ENCODE results near the gene SYCP2. TPM values are rescaled to one million over a fixed set of nuclear protein-coding genes. Genes with fewer than 3 reads are reported as not detected.
A peak's percentile ranks its signal among the peaks of the same experiment; 100 is the strongest.

Gene SYCP2
- total RNA-seq, 1 experiment from 2014 or later = 0.29 TPM

DNA sequence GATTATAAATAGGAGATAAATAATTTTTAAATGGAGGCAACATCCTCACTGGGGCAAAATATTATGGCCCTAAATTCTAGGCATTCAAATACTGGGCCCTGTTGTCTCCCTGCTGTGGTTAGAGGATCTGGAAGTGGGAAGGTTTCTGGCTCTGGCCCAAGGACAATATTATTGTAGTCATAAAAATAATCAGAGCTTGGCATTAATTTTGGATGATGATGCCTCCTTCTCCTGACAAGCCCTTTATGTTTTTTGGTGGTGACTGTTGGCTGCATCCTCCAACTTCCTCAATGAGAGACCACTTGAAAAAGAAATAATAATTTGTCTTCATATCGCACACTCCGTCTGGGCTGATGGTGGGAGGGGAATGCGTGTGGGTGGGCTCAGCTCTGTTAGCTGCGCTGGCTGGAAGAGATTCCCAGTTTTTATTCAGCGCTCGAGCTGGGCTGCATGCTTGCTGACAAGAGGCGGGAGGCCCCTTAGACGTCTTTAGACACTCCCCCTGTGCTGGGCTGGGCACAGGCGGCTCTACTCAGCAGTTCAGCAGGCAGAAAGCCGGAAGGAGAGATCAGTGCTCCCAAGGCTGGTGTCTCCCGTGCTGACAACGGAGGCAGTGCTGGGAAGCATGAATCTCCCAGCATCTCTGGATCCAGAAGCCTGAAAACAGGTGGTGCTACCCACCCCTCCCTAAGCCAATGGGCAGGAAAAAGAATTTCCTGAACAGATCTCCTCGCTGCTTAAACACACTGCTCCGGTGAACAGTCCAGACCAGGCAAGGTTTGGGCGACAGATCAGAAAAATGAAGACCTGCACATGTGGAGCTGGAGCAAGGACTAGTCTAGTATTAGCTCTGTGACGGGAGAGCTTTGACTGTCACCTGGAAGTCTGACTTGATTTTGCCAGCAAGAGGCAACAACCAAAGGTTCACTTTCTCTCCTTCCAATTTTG lies 97.7 kb downstream of the SYCP2 start:
- peak; percentile 14 for DNase-seq (ENCODE audit: low spot score)

DNA sequence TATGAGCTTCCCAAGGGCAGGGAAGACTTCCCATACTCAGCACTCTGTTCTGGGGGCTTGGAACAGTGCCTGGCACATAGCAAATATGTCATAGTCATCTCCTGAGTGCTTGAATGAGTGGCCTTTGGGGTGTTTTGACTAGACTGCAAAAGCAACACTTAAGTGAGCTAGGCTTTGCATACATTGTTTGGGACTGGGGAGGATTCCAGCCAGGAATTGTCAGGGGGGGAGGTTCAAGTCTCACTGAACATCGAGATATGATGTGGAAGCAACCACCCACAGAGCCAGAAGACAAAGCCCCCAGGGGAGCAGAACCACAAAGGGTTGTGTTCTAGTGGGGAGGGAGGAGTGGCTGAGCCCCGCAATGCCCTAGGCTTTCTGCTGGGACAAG lies 98.4 kb downstream of the SYCP2 start:
- DNase-seq (ENCODE audit: low spot score) = no peak

DNA sequence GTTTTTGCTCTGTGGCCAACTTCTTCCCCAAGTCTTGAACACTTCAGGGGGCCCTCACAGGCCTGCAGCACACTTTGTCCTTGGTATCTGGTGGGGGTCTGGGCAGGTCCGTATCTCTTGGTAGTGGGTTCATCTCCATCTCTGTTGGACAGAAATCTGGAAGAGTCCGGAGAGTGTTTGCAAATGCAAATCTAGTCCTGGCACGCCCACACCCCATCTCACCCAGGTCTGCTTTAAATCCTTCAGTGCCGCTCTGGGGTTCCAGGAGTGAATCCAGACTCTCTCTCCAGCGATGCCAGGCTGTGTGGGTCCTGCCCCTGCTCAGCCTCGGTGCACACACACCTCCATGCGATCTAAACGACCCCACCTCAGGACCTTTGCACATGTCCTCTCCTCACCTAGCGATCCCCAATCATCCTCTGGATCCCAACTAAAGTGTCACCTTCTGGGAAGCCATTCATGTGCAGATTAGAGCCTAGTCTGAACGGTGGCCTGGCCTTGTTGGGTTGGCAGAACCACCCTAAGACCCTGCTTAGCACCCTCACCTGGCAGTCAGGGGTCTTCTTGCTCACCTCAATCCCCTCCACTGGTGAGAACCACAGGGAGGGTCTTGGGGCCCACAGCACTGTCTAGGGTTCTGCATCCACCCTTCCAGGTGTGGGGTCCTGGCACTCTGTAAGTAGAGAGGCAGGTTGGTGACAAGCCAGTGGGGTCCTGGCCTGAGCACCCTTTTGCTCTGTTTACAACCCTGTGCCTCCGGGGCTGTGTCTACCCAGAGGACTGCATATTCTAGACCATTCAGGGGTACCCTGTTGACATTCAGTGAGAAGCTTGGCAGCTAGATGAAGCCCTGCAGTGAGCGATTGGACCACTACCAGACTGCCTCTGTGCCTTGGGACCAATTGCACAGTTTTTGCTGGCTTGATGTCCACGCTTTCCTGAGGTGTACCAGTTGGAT lies 100.8 kb downstream of the SYCP2 start:
- no peak for DNase-seq (ENCODE audit: low spot score)

DNA sequence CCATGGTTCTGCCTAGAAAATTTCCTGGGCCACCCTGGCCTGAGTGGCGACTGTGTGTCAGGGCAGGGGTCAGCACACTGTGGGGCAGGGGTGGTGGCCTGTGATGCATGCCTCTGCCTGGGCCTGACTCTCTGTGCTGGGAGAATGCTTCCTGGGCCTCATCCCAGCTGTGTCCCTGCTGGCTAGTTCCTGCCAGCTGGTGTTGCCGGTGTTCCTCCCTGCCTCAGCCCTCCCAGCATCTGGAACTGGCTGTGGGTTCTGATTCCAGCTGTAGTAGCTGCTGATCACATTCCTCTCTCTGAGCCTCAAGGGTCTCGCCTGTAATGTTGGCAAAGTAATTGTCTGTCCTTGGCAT lies 101.5 kb downstream of the SYCP2 start:
- DNase-seq (ENCODE audit: low spot score) = no peak

DNA sequence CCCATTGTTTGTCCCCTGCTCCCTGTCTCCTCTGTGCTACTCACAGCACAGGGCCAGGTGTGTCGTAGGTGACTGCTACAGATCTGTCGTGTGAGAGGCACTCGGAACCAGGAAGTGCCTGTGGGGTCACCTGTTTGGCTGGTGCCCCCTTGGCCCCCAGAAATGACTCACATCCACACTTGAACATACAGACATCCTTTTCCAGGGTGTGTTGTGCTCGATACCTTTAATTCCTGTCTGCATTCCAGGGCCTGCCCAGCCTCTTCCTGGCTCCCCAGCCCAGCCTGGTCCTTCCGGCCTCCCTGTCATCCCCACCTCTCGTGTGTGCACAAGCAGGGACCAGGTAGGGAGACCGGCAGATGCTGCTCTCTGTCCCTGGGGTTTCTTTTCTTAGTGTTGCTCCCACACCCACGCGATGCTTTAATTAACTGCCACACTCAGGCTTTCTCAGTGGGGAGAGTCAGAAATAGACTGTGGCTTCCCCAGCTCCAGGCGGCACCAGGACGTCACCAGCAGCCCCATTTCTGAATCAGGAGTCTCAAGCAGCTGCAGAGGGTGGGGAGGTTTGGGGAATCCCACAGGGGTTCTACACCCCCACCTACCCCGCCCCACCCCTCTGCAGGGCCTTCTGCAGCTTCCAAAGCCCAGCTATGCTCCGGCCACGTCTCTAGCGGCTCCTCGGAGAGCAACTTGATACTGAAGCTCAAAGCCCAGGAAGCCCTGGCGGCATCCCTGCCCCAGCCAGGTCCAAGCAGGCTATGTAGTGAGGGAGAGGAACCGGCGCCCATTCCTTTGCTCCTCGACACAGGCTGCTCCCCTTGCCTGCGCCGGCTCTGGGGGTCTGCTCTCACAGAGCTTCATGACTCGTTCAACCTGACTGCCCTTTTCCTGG lies 102.2 kb downstream of the SYCP2 start:
- DNase-seq (ENCODE audit: low spot score) = no peak

DNA sequence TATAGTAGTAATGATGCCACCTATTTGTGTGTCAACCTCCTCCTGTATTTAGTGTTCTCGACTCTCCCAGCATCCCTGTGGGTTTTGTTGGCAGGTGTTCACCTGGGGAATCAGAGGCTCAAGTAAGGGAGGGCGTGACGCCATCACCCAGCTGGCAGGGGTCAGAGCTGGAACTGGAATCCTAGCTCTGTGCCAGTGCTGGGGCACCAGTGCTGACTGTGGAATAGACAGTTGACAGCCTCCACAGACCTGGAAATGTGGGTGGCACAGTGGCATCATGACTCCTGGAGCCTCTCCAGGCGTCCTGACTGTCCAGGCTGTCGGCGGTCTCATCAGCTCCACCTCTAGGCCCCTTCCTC lies 102.8 kb downstream of the SYCP2 start:
- no peak for DNase-seq (ENCODE audit: low spot score)

DNA sequence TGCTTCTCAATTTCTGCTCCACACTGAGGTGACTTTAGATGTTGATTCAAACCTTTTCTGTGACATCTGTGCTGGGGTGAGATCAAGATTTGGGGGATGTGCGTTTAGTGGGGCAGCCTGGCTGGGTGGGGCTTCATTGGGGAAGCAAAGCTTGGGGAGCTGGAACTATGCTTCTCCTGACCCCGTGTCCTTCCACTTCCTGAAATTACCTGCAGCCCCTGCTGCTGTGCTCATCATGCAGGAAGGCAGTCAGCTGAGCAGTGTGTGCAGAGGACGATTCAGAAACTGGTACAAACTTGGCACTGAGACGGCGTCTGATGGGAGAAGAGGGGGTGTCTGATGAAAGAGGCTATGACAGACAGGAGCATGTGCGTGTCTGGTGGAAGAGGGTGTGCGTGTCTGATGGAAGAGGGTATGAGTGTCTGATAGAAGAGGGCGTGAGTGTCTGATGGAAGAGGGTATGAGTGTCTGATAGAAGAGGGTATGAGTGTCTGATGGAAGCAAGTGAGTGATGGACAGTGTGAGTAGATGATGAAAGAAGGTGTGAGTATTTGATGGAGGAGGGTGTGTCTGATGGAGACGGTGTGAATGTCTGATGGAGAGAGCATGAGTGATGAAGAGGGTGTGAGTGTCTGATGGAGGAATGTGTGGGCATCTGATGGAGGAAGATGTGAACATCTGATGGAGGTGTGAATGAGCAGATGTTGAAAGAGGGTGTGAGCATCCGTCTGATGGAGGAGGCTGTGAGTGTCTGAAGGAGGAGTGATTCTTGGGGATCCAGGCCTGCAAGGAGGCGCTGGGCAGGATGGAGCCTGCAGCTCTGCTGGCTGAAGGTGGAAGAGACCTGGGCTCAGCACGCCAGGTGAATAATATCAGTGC lies 103.4 kb downstream of the SYCP2 start:
- DNase-seq (ENCODE audit: low spot score) = no peak

DNA sequence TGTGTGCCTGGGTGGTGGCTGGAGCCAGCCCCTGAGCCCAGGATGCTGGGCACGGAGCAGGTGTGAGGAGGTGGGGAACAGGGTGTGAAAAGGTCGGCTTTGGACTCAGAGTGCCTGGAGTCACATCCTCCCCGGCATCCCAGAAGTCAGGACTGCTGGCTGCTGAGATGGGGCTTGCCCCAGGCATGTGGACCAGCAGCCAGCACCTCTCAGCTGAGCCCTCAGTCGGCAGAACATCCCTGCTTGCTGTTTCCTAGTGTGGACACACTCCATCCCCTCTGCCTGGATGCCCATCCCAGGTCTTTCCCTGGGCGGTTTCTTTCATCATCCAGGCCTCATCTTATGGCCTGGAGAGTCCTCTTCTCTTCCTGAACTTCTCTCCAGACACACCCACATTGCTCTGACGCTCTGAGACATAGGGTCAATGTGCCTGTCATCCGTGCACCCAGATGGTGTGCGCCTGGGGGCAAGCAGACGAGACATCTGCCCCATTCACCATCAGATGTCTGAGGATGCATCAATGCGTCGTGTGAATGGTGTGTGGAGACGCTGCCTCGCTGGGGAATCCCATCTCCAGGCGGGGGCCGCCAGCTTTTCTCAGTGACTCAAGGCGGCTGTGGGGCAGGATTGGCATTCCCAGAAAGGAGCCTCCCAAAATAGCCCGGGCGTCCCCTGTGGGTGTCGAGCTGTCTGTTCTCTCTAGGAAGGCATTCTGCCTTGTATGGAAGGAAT lies 104.2 kb downstream of the SYCP2 start:
- DNase-seq (ENCODE audit: low spot score) = no peak

DNA sequence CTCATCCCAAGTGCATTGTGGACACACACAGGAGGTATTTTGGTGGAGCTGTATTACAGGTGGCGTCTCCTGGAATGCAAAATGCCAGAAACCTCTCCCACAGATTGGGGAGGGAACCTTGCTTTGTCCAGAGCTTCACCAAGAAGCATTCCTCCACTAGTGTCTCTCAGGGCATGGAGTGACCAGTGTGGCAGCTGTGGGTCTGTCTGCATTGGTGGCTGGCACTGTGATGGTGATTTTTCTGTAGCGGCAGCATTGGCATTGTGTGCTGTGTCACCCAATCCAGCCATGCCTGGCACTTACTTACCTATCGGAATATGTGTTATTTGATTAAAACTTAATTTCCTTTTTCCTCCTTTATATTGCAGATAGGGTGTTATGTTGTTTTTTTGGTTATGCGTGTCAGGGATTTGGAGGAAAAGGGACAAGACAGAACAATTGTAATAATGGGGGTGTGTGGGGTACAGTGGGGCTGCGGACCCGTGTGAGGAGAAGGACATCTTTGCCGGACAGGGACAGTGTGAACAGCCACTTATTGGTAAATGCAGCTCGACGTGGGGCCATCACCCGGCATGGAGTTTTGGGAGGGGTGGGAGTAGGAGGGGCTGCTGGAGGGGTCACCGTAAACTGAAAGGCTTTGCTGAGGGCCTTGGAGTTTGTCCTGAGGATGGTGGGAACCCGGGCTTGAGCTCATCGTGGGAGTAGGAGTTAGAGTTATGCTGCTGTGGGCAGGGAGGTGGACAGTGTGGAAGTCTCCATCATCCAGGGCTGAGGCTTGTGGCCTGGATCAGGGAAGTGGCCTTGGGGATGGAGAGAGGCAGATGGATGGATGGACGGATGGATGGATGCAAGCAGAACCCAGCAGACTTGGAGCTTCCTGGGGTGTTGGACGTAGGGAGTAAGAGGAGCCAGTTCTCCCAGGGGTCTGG lies 105.0 kb downstream of the SYCP2 start:
- DNase-seq (ENCODE audit: low spot score) = no peak

DNA sequence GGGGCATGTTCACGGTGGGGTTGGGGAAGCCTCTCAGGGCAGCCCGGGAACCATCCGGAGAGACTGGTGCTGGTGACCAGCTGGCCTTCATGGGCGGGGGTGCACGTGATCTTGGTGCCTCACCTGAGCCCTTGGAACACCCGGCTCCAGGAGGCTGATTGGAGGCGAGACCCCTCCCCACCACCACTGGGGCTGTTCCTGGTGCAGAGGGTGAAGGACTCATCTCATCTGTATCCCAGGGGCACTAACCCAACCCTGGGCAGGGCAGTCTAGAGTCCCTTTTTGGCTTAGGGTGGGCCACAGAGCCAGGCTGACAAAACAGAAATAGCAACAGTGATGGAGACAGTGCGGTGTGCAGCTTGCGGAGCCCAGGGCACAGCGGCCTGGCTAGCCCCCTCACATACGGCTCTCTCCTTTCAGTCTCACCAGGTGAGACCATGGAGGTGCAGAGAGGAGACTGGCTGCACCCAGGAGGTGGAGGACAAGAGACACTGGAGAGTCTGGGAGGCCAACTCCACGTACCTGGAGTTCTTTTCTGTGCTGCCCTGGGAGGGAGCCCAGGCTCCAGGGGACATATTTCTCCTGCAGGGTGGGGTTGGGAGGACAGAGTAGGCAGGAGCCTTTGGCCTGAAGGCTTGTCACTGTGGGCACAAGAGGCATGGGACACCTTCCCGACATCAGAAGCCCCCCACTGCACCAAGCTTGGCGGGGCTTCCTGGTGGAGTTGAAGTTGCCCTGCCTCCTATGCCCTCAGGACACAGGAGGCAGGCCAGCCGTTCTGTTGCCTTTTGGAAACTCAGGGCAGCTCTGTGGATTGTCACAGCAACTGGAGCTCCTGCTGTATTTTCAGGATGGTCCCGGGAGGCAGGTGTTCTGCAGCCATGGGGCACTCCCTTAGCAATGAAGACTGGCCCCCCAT lies 106.0 kb downstream of the SYCP2 start:
- no peak for DNase-seq (ENCODE audit: low spot score)

DNA sequence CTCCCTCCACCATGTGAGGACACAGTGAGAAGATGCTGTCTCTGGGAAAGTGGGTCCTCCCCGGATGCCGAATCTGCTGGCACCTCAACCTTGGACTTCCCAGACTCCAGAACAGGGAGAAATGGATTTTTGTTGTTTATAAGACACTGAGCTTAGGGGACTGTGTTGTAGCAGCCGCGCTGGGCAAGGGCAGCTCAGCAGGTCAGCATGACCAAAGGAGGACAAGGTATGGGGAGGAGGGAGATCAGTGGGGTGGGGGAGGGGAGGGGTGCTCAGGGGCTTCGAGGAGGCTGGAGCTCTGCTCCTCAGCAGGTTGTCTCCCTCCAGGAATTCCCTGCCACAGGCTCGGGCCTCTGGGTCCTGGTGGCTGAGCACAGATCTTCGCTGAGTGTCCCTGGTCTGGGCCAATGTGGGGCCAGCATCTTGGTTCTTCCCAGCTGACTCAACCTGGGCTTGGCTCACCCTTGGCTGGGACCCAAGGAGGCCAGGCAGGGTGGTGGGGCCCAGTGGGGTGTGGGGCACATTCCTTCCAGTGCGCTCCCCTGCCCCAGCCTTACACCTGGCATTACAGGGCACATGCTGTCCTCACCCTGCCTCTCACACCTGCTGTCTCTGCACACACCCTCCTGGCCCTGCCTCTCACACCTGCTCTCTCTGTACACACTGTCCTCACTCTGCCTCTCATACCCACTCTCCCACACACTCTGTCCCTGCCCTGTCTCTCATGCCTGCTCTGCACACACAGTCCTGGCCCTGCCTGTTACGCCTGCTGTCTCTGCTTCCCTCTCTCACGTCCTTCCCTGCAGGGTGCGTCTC lies 107.3 kb downstream of the SYCP2 start:
- DNase-seq (ENCODE audit: low spot score) = no peak

DNA sequence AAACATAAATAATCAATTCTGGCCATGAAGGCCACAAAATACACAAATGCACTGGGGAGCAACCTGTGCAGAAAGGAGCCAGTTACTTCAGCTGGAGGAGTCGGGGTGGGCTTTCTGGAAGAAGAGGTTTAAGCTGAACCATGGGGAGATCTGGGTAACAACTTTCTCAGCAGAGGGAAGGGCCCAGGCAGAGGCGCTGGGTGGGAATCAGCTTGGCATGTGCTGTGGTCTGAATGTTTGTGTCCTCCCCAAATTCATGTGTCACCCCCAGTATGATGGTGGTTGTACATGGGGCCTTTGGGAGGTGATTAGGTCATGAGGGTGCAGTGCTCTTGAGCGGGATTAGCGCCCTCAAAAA lies 107.9 kb downstream of the SYCP2 start:
- DNase-seq (ENCODE audit: low spot score) = no peak

DNA sequence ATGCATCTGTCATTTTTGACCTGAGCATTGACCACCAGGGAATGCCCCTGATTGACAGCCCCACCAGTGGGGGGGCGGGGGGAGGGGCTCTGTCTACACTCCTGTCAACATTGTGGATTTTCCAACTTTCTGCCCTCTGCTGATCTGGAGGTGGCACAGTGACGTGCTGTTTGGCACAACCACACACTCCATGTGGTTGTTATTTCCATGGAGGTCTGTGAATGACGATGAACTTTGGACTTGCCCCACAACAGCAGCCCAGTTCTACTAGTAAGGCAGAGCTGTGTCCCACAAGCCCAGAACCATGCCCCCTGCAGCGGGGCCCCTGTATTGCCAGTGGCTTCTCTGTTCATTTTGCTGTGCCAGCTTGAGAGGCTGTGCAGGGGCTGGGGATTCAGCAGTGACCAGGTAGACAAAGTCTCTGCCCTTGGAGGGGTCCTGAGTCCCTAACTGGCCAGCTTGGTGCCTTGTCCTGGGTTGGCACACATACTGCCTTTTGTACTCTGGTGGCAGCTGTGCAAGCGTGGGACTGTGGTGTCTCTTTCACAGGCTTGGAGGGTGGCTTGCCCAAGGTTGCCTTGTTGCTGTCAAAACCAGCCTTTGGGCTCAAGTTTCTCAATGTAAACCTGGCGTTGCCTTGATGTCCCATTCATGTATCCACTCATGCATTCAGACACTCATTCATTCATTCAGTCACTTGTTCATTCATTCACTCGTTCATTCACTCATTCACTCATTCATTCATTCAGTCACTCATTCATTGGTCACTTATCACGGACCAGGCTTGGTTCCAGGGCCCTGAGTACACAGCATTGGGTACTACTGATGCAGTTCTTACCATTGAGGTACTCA lies 108.5 kb downstream of the SYCP2 start:
- no peak for DNase-seq (ENCODE audit: low spot score)

DNA sequence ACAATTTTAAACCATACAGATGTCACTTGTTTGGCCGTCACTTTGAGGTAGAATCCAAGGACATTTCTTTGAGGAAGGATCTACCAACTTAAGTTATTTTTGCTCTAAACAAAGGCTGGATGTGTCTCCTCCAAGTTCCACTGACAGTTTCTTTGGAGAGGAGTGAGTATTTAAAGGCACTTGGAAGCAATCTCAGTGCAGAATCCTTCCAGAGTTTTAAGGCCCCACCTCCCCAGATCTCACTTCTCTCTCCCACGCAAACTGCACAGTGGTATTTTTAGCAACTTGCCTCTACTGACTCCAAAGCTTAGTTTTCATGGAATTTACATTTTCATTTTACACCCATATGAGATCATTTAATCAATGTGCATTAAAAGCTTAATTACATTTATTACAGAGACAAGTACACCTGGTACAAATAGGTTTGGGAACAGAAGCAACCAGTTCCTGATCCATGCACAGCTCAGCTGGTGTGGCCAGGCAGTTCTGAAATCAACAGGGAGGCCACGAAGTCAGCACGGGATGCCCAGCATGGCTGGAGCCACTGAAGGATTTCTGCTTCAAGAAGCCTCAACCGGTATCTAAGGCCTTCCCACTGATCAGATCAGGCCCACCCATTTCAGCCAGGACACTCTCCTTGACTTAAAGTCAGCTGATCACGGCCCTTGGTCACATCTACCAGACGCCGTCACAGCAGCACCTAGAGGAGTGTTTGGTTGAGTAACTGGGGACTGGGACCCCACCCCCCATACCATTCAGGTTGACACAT lies 109.8 kb downstream of the SYCP2 start:
- DNase-seq (ENCODE audit: low spot score) = no peak

DNA sequence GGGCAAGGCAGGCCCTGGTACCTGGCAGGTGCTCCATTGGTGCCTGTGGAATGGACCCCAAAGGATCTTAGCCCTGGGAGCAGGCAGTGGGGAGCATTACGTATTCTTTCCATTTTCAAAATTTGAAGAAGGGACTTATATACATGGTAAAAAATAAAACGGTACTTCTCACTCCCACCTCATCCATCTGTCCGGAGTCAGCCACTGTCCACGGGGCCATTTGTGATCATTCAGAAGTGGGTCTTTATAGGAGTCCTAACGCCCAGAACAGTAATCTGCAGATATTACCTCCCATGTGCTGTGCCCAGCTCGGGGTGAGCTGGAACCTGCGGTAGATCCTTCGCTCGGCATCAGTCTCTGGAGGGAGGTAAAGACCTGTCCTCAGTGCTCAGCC lies 110.4 kb downstream of the SYCP2 start:
- DNase-seq (ENCODE audit: low spot score) = no peak

All from A172 (cell line).